ENCODE measurements around the gene CNPY3. TPM values are rescaled to one million over a fixed set of nuclear protein-coding genes. Genes with fewer than 3 reads are reported as not detected.

The CNPY3 gene
- polyA plus RNA-seq, 1 donor from 2014 or later, result 26.4 TPM

DNA sequence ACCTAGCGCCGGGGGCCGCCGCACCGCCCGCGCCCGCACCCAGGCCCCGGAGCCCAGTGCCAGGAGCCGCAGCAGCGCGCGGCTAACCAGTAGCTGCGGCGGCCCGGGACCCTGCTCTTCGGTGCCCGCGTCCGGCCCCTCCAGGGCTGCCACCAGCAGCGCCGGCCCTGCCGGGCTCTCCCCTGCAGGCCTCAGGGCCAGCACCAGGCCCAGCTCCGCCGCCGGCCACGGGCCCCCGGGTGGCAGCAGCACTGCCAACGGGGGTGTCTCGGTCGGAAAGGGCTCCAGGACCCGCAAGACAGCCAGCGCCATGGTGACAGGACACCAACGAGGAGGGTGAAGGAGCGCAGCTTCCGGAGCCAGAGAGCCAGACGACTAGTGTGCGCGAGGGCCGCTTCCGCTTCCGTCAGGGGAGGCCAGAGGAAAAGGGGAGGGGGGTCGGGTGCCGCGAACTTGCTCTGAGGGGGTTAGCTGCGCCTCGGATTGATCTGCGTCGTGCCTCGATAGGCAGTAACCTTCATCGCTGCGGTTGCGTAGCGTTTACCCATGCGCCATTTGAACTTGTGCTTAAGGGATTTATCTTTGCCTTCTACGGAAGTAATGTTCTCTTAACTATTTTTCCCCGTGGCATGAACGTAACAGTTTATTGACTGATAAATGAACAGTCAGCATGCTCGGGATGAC, 49.7 kb downstream of the CNPY3 start, which contains the start of gene PEX6:
Gene PEX6 (minus strand): TSS at position 343 of the 684 bp plus-strand sequence. CDS start 31 bp downstream, at position 312.
- Histone ChIP-seq H3K9me2 (ENCODE audit: insufficient read depth, low read length) (no peaks in the 10 kb centered on the region), H3K9me3 (ENCODE audit: low read length) (no peaks in the 10 kb centered on the region), H4K20me1 (ENCODE audit: insufficient read depth) (no peaks in the 10 kb centered on the region), H3K4me2 (ENCODE audit: low read length) (peak within 1 kb of the TSS; percentile 88), H3K27ac (ENCODE audit: low read length) (peak within 1 kb of the TSS; percentile 90), H3K9ac (ENCODE audit: low read length) (peak within 1 kb of the TSS; percentile 83), H2AFZ (ENCODE audit: low read depth, low read length) (peak within 1 kb of the TSS; percentile 62), H3K4me3 (ENCODE audit: low read length) (peak within 1 kb of the TSS; percentile 95), H3K79me2 (replicated peaks; ENCODE audit: insufficient read depth, low read length) (peaks cover 6% of the 10 kb centered on the region), H3F3A (ENCODE audit: insufficient read depth, low read length, poor library complexity, severe bottlenecking) (peaks cover 3% of the 10 kb centered on the region), H3K36me3 (ENCODE audit: insufficient read depth, low read length) (no peaks in the 10 kb centered on the region), H3K27me3 (ENCODE audit: insufficient read depth, low read depth, low read length) (no peaks in the 10 kb centered on the region)
- TF ChIP-seq POLR2AphosphoS5 (IDR thresholded peaks at IDR 0.05) (peak; percentile 92), MXI1 (conservative IDR thresholded peaks at IDR 0.05; ENCODE audit: poor library complexity, severe bottlenecking) (peak; percentile 90), EP300 (conservative IDR thresholded peaks at IDR 0.05; ENCODE audit: poor library complexity, severe bottlenecking) (peak; percentile 37), TAF1 (IDR thresholded peaks at IDR 0.05; ENCODE audit: low read depth) (peak; percentile 77), RAD21 (conservative IDR thresholded peaks at IDR 0.05) (peak; percentile 17), SMC3 (conservative IDR thresholded peaks at IDR 0.05; ENCODE audit: poor library complexity) (peak; percentile 9), EZH2 (IDR thresholded peaks at IDR 0.05; ENCODE audit: borderline replicate concordance, insufficient read depth, low read length, poor library complexity, severe bottlenecking) (no peak)
- TF ChIP-seq, protein P1, sequence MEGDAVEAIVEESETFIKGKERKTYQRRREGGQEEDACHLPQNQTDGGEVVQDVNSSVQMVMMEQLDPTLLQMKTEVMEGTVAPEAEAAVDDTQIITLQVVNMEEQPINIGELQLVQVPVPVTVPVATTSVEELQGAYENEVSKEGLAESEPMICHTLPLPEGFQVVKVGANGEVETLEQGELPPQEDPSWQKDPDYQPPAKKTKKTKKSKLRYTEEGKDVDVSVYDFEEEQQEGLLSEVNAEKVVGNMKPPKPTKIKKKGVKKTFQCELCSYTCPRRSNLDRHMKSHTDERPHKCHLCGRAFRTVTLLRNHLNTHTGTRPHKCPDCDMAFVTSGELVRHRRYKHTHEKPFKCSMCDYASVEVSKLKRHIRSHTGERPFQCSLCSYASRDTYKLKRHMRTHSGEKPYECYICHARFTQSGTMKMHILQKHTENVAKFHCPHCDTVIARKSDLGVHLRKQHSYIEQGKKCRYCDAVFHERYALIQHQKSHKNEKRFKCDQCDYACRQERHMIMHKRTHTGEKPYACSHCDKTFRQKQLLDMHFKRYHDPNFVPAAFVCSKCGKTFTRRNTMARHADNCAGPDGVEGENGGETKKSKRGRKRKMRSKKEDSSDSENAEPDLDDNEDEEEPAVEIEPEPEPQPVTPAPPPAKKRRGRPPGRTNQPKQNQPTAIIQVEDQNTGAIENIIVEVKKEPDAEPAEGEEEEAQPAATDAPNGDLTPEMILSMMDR (IDR thresholded peaks at IDR 0.05; ENCODE audit: poor library complexity, severe bottlenecking), result peak; percentile 42
- TF ChIP-seq, protein P2, sequence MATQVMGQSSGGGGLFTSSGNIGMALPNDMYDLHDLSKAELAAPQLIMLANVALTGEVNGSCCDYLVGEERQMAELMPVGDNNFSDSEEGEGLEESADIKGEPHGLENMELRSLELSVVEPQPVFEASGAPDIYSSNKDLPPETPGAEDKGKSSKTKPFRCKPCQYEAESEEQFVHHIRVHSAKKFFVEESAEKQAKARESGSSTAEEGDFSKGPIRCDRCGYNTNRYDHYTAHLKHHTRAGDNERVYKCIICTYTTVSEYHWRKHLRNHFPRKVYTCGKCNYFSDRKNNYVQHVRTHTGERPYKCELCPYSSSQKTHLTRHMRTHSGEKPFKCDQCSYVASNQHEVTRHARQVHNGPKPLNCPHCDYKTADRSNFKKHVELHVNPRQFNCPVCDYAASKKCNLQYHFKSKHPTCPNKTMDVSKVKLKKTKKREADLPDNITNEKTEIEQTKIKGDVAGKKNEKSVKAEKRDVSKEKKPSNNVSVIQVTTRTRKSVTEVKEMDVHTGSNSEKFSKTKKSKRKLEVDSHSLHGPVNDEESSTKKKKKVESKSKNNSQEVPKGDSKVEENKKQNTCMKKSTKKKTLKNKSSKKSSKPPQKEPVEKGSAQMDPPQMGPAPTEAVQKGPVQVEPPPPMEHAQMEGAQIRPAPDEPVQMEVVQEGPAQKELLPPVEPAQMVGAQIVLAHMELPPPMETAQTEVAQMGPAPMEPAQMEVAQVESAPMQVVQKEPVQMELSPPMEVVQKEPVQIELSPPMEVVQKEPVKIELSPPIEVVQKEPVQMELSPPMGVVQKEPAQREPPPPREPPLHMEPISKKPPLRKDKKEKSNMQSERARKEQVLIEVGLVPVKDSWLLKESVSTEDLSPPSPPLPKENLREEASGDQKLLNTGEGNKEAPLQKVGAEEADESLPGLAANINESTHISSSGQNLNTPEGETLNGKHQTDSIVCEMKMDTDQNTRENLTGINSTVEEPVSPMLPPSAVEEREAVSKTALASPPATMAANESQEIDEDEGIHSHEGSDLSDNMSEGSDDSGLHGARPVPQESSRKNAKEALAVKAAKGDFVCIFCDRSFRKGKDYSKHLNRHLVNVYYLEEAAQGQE (IDR thresholded peaks at IDR 0.05; ENCODE audit: borderline replicate concordance), result peak; percentile 41

GRCh38 chr6:42979523-42980177, 50.4 kb downstream of the CNPY3 start:
- Histone ChIP-seq H3K27ac (ENCODE audit: low read length) (peak overlapping the region; percentile 90), H3K4me3 (ENCODE audit: low read length) (peak overlapping the region; percentile 95), H3K9me2 (ENCODE audit: insufficient read depth, low read length) (no peaks in the 10 kb centered on the region), H3K9ac (ENCODE audit: low read length) (peak overlapping the region; percentile 83), H3F3A (ENCODE audit: insufficient read depth, low read length, poor library complexity, severe bottlenecking) (peaks cover 4% of the 10 kb centered on the region), H3K9me3 (ENCODE audit: low read length) (no peaks in the 10 kb centered on the region), H2AFZ (ENCODE audit: low read depth, low read length) (peak overlapping the region; percentile 62), H3K4me2 (ENCODE audit: low read length) (peak overlapping the region; percentile 77), H3K27me3 (ENCODE audit: insufficient read depth, low read depth, low read length) (no peaks in the 10 kb centered on the region), H4K20me1 (ENCODE audit: insufficient read depth) (no peaks in the 10 kb centered on the region), H3K36me3 (ENCODE audit: insufficient read depth, low read length) (no peaks in the 10 kb centered on the region), H3K79me2 (replicated peaks; ENCODE audit: insufficient read depth, low read length) (peaks cover 6% of the 10 kb centered on the region)
- TF ChIP-seq EZH2 (IDR thresholded peaks at IDR 0.05; ENCODE audit: borderline replicate concordance, insufficient read depth, low read length, poor library complexity, severe bottlenecking) (no peak), EP300 (conservative IDR thresholded peaks at IDR 0.05; ENCODE audit: poor library complexity, severe bottlenecking) (no peak), RAD21 (conservative IDR thresholded peaks at IDR 0.05) (no peak), MXI1 (conservative IDR thresholded peaks at IDR 0.05; ENCODE audit: poor library complexity, severe bottlenecking) (no peak), POLR2AphosphoS5 (IDR thresholded peaks at IDR 0.05) (no peak), SMC3 (conservative IDR thresholded peaks at IDR 0.05; ENCODE audit: poor library complexity) (no peak), TAF1 (IDR thresholded peaks at IDR 0.05; ENCODE audit: low read depth) (no peak)
- TF ChIP-seq, protein P2 (IDR thresholded peaks at IDR 0.05; ENCODE audit: borderline replicate concordance), result no peak
- TF ChIP-seq, protein P1 (IDR thresholded peaks at IDR 0.05; ENCODE audit: poor library complexity, severe bottlenecking), result no peak
